NCI-H2227 (cell line): ENCODE measurements around the gene TMEM92.
A peak's percentile ranks its signal among the peaks of the same experiment; 100 is the strongest.
"Not testable (repeated sequence)": the region's sequence is repeated elsewhere in the genome, so short reads cannot be mapped to it uniquely, and the experiment has no call there.

Experiments
- DNase-seq: peaks from one replicate; lab custom pipeline; 2025; ENCODE audit not compliant: unreplicated experiment; lab: John Stamatoyannopoulos, UW

TMEM92 gene

GRCh38 chr17:50261051-50261915 is 13.0 kb upstream of the TMEM92 start:
- DNase-seq: no peak

DNA sequence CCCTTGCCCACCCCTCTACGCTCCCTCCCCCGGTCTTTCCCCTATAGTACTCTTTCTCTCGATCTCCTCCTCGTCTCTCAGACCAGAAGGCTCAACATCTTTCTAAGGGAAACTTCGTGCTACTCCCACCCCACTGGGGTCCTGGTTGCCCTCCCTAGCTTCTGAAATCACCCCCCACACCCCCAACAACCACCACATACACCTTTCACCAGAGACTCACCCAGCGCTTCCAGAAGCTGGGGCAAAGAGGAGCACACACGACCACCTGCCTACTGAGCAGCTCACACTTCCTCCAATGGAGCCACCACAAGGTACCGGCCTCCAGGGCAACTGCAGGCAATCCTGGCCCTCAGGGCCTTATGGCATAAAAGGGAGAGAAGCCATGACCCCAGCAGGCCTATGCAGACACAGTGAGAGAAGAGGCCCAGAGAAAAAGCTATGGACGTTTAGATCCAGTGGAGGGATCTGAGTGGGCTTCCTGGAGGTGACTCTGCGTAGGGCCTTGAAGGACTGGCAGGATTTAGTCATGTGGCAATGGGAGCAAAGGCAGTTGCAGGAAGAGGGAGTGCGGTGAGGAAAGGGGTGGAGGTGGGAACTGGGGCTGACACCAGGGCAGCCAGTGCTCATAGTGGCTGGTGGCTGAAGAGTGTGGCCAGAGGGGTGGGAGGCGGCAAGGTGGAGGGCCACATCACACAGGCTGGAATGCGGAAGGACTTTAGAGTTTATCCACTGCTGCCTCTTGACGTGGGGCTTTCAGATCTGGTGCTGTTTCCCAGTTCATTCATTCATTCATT is 12.1 kb upstream of the TMEM92 start:
- no peak for DNase-seq

GRCh38 chr17:50263331-50264262 is 10.7 kb upstream of the TMEM92 start:
- no peak for DNase-seq

DNA sequence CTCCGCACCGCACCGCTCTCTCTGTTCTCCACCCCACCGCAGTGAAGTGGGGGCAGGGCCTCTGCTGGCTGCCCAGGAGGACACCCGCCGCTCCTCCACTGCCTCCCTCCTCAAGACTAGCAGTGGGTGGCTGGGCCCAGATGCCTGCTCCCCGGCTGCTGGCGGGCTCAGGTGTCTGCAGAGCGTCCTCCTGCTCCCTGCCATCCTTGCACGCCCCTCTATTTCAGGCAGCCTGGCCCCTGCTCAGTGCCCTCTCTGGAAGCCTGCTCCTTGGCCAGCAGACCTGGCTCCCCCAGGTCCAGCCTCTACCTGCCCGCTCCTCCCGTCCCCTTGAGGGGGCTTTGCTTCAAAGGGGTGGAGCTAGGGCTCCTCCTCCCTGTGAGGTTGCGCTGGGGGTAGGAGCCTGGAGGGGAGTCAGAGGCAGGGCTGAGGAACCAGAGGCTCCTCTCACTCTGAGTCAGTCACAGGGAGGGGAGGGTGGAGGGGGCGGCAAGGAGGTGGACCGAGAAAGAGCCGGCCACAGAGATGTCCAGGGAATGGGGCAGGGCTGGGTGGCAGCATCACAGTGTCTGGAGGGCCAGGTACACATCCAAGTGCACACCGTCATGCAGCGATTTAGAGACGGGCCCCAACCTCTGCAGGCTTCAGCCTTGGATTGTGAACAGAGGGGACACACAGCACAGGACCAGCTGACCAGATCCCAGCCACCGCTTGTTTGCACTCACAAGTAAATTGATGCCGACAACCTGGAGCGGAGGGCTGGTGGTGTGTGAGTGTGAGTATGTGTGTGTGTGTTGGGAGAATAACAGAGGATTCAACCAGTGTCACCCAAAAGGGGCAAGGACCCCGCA is 9.8 kb upstream of the TMEM92 start:
- peak; percentile 63 for DNase-seq

- DNase-seq: no peak
Measured at GRCh38 chr17:50265212-50265611, 9.1 kb upstream of the TMEM92 start.

- no peak for DNase-seq
Measured at GRCh38 chr17:50265690-50266315, 8.5 kb upstream of the TMEM92 start.

DNA sequence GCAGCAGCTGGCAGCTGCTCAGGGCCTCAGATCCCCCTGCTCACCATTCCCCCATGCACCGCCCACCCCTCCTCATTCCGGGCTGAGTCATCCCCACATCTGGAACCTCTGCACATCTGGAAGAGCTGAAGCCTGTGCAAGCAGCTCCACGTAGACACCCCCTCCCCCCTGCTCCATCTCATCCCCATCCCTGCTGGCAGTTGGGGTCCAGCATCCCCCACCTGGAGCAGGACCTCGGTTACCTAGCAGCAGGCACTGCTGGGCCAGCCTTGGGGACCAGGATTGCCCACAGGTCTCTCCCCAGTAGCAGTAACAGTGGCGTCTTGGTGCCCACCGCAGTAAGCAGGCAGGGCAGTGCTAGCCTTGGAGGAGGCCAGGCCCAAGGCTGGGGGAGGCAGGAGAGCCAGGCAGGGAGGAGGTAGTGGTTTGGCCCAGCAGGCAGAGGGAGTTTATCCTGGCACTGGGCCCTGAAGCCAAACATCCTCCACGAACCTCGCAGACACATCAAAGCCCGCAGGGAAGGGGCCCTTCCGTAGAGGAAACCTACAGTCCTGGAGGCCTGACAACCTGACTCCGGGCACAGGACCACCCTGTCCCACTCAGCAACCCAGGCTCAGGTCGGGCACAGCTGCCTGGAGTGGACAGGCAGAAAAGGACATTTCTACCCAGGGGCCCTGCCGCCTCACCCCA is 7.7 kb upstream of the TMEM92 start:
- DNase-seq: no peak

GRCh38 chr17:50267074-50267841 is 7.0 kb upstream of the TMEM92 start:
- no peak for DNase-seq

- DNase-seq: no peak
Measured at GRCh38 chr17:50268026-50268425, 6.2 kb upstream of the TMEM92 start.

DNA sequence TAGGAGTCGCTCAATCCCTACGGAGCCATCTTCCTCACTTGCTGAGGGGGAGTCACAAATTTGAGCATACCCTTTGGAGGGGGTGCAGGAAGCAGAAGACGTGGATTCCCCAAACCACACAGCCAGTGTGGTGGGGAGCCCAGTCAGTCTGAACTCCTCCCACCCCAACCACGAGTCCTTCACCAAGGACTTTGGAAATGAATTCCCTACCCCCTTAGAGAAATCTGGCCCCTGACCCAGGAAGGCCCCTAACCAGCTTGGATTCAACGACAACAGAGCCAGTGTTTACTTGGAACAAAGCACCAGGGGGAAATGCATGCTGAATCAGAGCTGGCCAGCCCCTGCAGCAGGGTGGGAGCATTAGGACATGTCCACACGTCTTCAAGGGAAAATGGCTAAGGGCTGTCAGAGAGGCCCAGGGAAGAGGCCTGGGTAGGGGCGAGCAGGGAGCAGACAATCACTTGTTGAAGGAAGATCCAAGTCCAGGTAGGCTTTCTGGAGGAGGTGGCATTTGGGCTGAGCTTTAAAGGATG is 5.5 kb upstream of the TMEM92 start:
- DNase-seq: no peak

DNA sequence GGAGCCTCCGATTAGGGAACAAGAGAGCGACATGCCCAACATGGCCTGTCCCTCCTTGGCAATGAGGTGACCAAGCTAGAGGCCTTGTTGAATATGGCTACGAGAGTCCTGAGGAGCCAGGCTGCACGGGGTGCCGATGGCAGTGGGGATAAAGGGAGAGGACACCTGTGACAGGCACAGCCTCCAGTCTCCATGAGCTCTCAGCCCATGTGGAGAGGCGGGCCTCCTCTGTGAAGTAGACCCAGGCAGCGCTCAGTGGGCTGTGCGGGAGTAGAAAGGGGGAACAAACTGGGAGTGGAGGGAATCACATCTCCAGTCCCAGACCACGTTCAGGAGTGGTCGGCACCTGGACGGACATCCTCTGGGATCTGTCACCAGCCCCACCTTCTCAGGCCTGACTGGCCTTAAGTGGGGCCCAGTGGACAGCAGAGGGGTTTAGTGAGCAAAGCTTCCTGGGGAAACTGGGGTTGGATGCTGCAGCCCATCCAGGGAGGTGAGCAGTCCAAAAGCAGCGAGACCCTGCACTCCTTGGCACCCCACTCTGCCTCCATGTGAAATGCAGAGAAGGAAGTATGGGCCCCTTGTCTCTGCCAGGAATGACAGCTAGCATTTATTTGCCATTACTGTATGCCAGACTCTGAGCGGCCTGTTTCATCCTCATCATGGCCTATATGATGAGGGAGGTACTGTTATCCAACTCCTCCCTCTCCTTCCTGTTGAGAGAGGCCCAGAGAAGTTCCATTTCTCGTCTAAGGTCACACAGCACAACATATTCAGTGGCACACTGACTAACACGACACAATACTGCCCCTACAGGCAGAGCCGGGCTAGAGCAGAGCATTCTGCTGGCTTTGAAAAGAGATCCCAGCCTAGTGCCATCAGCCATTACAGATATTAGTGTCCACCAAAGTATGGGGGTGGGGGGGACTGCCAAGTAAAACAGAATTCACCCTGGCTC is 4.5 kb upstream of the TMEM92 start:
- peak; percentile 65 for DNase-seq

DNA sequence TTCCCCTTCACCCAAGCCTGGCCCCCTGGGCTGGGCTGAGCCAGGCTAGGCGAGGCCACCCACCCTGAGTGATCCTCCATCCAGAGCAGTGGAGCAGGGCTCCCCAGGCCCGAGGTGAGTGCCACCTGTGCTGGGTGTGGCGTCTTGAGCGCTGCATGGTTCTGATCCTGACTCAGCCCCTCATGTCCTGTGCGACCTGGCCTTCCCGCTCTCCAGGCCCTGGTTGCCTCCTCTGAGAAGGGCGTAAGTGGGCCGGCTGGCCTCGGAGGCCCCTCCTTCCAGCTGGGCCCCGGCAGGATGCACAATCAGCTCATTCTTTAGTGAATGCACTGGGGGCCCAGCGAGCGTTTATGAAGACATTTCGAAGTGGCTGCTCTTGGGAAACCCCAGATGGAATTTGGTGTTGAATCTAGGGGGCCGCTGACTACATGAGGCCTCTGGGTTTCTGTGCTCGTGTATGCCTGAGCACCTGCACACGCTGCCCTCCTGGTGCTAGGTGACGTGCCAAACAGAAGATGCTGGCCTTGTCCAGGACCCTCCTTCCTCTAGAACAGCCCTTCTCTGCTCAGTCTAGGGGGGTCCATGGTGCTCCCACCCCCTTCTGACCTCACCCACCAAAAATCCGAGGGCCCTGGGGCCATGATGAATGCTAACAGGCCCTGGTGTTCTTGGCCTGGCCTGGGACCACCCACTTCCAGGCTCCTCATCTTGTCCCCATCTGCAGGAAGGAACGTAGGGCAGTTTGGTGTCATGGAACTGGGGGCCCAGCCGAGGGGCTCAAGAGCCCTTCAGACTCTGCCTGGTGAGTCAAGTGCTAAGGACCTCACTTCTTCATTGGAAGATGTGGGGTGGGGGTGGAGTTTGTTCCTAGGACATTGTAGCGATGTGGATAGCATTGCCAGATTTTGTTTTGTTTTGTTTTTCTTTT is 3.6 kb upstream of the TMEM92 start:
- no peak for DNase-seq

- not testable (repeated sequence) for DNase-seq
Measured at GRCh38 chr17:50271363-50271750, 2.9 kb upstream of the TMEM92 start.

DNA sequence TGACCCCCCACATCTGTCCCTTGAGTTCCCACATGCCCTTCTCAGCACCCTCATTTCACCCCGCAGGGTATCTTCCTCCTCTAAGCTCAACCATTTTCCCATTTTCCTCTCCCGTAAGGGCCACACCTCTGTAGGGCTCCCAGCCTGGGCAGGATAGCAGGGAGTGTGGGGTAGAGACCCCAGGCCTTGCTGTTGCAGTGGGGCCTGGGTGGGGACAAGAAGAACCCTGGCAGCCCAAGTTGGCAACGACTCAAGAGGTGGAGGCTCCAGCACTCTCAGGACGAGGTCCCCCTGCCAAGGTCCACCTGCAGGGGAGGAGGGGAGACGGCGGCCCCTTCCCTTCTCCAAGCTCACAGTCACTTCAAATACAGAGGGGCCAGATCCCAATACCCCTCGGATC is 2.0 kb upstream of the TMEM92 start:
- DNase-seq: no peak

DNA sequence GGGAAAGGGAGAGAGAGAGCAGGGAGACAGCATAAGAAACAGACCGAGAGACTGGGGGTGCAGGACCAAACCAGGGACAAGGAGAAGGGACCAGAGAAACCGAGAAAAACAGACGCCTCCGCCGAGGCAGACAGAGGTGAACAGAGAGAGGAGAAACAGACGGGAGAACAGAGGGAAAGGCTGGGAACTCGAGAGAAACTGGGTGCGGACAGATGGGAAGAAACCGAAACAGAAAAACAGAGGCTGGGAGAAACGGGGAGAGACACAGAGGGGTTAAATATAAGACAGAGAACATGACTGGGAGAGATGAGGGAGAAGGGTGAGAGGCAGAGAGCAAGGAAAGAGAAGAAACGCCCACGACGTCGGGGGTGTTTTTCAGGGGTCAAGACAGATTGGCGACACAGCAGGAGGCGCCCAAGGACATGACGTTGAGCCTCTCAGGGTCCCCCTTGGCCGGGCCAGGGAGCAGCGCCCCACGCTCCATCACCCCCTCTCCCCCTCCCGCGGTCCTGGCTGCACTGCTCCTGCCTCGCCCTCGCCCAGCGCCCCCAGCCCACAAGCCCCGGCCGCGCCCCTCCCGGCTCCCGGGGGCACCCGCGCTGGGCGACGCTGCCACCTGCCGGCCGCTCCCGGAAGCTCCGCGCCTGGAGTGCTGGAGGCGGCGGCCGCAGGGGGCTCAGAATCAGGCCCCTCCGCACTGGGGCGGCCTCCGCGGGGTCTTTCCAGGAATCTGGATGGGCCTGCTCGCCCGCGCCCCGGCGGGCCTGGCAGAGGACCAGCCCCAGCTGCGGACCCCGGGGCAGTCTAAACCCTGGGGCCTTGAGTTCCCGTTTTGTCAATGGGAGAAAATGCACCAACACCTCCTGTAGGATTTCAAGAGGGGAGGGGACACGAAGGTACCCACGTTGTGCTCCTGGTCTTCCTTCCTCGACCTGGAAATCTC is 1.3 kb upstream of the TMEM92 start:
- peak; percentile 77 for DNase-seq
